ENCODE data around the gene CAMK4.
A peak's percentile ranks its signal among the peaks of the same experiment; 100 is the strongest.
"Not testable (repeated sequence)": the region's sequence is repeated elsewhere in the genome, so short reads cannot be mapped to it uniquely, and the experiment has no call there.

CAMK4 gene

DNA sequence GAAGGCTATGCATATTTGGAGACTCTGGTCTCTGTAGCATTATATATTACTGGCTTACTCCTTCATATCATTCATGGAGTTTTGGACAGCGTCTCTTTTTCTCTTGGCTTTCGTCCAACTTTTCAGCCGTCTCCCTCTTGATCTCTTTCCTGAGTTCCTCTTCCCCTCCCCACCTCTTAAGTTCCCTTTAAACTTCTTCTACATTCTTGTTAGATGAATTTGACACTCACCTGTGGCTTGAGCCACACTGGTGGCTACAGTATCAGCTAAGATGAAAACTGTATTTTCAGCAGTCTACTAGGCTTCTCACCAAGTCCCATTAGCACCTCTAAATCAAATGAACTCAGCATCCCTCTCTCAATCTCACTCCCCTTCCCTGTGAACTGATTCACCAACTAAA, 160.0 kb downstream of the CAMK4 start:
- DNase-seq (ENCODE audit: low read depth), result no peak

DNA sequence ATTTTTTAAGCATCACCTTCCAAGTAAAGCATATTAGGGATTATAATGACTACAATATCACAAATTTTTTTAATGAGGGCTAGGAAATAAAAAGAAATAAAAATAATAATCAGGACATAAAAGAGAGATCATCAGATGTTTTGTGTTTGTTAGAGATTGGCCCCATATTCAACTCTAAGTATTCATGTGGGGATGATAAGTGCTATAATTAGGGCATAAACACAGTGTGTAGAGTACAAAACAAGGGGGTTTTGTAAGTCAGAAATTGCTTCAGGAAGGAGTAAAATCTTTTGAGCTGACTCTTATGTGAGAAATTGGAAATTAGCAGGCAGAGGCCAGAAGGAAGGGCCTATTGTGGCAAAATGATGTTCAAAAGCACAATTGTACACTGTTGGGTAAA, 160.9 kb downstream of the CAMK4 start:
- DNase-seq (ENCODE audit: low read depth), result no peak

DNA sequence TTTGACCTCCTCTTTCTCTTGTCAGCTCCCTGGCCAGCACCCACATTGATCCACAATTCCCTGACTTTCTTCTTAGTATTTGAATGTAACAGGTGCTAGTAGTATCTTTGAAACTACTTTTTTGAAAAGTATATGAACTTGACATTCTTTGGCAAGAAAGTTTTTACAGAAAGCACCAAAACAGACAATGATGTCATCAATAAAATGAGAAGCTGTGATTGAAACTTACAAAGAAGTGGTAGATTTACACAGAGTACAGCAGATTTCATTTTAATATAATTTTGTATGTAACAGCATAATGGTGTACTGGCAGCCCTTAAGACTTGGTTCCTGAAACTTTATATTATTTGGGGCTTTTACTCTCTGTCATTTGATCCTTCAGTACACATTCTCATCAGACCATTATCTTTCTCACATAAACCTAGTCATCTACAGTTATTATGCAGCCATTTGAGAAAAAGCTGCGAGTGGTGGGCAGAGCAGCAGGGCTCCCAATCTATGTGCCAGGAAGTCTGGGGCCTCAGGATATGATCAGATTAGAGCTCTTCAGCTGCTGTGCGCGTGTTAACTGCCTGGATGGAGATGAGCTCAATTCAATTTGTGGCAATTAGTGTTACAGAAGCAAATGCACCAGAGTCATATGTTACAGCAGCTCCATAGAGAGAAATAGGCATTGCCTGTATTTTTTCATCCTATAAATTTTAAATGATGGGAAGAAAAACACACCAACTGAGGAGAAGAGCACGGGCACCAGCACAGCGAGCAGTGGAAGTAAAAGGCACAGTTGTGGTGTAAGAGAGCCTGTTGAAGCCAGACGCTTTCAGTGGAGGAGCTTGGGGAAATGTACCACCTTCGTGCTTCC, 162.0 kb downstream of the CAMK4 start:
- DNase-seq (ENCODE audit: low read depth), result no peak

DNA sequence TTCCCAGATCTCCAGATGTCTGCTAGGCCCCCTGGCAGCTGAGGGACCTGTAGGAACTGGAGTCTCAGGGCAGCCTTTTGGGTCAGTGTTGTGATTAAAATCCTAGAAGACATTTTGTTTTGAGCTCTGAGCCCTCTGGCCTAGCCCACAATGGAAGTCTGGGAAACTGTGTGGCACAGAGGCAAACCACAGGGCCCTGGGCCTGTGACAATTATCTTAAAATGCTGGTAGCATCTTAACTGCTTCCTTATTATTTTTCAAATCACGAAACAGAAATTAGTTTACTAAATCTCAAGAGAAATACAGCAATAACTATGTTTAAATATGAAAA, 162.6 kb downstream of the CAMK4 start:
- no peak for DNase-seq (ENCODE audit: low read depth)

DNA sequence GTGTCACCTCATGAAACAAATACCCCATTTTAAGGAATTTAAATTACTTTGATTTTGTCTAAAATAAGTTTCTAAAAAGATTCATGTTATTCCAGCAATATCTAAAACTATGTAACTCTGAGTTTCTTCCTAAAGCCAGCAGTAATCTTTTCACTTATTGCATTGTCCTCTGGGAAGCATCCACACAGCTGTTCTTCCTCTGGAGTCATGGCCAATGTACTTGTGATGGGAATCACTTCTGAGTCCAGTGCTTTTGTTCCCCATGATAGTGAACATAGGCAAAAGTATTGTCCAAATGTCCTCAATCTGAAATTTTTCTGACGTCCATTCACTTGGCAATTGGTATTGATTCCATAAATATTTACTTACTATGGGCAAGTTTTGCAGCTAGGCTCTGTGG, 163.2 kb downstream of the CAMK4 start:
- DNase-seq (ENCODE audit: low read depth), result no peak

DNA sequence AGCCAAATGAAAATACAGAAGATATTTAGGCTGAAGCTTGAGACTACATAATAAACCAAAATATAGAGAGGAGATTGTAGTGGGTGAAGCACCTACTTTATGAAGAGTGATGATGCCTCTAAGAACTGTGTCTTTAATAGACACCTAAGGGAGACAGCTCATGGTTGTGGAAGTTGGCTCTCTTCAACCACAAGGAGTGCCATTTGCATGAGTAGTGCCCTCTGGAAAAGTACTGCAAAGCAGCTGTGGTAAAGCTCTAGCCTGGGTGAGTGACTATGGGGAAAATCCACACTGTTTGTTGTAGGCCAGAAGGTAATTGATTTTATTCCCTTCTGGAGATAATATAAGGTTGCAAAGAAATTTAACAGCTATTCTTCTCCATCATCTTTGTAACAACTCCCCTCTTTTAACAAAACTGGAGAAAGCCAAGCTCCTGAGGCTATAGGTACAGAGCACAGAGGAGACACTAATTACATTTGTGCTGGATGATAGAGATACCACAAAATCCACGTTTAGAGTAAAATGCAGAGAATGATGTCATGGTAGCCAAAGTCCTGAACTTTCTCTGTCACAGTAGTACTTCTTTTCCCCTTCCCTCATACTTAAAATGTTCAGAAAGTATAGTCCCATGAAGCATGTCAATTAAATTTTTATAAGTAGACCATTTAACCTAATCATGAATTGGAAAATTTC, 165.4 kb downstream of the CAMK4 start:
- peak; percentile 93 for DNase-seq (ENCODE audit: low read depth)

DNA sequence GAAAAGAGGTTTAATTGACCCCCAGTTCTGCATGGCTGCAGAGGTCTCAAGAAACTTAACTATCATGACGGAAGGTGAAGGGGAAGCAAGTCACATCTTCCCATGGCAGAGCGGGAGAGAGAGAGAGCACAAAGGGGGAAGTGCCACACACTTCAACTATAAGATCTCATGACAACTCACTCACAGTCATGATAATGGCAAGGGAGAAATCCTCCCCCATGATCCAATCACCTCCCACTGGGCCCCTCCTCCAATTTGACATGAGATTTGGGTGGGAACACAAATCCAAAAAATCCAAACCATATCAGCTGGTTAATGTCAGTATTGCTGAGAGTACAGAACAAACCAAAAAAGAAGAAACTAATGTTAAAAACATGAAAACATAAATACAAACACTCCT, 168.0 kb downstream of the CAMK4 start:
- no peak for DNase-seq (ENCODE audit: low read depth)

DNA sequence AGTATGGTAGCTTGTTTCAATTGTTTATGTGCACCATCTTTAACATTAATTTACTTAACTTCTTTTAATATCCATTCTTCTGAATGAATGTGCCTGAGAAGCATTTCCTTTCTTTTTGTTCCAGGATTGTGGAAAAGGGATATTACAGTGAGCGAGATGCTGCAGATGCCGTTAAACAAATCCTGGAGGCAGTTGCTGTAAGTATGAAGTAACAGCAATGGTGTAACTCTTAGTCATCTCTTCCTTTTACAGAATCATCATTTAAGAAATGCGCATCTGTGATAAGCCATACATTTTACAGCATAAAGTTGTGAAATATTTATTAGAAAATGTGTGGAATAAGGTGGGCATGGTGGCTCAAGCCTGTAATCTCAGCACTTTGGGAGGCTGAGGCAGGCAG, 170.4 kb downstream of the CAMK4 start:
- DNase-seq (ENCODE audit: low read depth), result peak; percentile 79

DNA sequence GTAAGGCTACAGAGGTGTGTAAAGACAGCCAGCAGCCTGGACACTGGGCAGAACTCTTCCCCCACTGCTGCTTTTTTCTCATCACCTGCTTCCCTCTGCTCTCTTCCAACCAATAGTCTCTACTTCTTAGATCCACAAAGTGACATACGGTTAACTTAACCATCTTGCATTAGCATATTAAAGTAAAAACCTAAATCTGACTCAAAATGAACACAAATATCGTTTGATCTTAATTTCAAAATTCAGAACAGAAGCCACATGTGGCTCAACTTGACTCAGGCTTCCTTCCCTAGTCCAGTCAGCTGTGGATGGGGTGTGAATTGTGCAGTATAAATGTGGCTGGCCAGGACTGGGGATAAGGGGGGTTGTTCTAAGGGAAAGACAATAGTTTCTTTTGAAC, 173.8 kb downstream of the CAMK4 start:
- no peak for DNase-seq (ENCODE audit: low read depth)

DNA sequence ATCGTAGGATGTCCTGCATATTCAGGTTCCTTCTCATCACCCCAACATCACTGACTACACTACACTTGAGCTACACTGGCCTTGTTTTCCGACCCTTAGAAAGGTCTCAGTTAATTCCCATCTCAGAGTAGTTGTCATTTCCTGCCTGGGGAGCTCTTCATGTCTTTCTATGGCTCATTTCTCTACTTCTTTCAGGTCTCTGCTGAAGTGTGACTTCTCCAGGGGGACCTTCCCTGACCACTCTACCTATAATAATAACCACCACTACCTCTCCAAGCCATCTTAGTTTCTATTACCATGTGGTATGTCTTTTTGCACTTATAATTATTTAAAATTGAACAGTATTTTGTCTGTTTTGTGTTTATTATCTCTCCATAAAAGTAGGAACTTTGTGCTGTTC, 174.9 kb downstream of the CAMK4 start:
- DNase-seq (ENCODE audit: low read depth), result no peak

DNA sequence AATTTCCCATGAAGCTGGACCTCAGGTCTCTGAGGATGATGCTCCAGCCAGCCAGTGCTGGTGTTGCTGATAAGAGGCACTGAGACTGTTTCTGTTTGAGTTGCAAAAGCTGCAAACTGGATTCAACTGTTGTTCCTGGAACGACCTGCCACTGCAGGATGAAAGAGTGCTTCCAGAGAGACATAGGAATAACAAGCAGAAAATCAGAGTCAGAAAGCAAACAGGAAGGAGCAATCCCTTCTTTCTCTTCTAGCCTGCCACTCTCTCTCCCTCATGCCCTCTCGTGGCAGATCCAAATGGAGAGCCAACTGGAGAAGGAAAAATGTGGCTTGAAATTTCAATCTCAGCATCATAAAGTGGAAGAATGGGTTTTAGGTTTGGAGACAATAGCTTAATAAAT, 177.7 kb downstream of the CAMK4 start:
- peak; percentile 21 for DNase-seq (ENCODE audit: low read depth)

DNA sequence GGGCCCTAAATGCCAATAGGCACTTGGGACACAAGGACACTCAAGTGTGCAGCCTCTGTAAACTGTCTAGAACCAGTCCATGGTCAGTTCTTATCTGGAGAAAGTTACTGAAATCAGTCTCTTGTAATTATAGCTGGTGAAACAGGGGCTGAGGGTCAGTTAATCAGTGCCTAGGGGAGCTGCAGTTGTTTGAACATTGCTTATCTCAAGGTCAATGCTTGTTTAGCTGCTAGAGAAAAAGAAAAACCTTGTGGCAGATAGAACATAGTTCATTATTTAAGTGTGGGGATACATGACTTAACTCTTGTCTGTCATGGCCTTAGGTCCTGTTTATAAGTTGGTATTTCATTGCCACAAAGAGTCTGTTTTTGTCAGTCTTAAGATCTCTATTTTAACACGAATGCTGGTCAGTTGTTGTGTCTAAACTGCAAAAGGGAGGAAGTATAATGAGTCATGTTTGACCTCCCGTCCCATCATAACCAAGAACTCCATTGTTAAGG, 180.1 kb downstream of the CAMK4 start:
- no peak for DNase-seq (ENCODE audit: low read depth)

DNA sequence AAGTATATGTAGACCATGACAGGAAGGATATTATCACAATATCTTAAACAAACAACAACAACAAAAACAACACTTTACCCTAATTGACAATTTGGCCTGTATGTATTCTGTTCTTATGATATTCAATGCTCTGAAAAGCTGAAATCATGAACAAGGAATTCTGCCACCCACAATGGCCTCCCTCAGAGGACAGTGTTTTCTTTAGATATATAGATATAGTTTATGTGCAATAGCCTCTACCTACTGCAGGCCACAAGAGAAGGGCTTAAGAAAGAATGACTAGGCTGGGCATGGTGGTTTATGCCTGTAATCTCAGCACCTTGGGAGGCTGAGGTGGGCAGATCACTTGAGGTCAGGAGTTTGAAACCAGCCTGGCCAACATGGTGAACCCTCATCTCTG, 183.4 kb downstream of the CAMK4 start:
- no peak for DNase-seq (ENCODE audit: low read depth)

DNA sequence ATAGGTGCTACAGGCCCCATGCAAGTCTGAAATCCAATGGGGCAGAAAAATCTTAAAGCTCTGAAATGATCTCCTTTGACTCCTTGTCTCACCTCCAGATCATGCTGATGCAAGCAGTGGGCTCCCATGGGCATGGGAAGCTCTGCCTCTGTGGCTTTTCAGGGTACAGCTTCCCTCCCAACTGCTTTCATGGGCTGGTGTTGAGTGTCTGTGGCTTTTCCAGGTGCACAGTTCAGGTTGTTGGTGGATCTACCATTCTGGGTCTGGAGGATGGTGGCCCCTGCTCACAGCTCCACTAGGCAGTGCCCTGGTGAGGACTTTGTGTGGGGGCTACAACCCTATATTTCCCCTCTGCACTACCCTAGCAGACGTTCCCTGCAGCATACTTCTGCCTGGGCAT, 184.6 kb downstream of the CAMK4 start:
- no peak for DNase-seq (ENCODE audit: low read depth)

DNA sequence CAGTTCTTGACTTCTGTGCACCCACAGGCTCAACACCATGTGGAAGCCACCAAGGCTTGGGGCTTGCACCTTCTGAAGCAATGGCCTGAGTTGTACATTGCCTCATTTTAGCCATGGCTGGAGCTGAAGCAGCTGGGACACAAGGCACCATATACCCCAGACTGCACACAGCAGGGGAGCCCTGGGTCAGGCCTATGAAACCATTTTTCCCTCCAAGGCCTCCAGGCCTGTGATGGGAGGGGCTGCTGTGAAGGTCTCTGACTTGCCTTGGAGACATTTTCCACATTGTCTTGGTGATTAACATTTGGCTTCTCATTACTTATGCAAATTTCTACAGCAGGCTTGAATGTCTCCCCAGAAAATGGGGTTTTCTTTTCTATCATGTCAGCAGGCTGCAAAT, 185.1 kb downstream of the CAMK4 start:
- not testable (repeated sequence) for DNase-seq (ENCODE audit: low read depth)

DNA sequence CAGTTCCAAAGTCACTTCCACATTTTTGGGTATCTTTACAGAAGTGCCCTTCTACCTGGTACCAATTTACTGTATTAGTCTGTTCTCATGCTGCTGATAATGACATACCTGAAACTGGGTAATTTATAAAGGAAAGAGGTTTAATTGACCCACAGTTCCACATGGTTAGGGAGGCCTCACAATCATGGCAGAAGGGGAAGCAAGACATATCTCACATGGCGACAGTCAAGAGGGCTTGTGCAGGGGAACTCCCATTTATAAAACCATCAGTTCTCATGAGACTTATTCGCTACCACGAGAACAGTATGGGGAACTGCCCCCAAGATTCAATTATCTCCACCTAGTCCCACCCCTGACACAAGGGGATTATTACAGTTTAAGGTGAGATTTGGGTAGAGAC, 185.9 kb downstream of the CAMK4 start:
- not testable (repeated sequence) for DNase-seq (ENCODE audit: low read depth)

DNA sequence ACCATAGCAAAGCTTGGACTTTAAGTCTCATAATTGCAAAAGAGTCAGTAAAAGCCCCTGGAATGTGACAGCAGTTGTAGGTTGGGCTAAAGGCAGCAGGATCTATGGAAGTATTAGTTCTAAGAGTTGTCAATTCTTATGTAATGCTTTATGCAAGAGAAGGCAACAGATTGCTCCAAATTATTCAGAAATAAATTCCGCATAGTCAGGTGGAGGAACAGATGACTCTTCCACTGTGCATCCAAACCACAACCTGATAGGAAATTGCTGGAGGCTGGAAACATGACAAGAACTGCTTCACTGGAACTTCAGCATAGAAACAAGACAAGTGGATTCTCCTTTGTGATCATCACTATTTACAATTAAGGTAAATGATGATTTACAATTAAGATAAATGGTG, 187.1 kb downstream of the CAMK4 start:
- no peak for DNase-seq (ENCODE audit: low read depth)

DNA sequence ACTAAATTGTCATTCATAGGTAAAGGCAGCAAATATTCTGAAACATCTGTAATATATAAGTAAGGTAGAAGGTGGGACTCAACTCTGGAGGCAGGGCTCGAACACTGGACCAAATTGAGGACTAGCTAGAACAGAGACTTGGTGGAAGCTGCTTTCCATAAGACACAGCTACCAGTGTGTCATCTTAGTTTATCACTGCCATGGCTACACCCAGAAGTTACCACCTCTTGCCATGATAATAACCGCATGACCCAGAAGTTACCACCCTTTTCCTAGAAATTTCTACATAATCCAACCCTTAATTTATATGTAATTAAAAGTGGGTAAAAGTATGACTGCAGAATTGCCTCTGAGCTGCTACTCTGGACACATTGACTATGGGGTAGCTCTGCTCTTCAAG, 188.4 kb downstream of the CAMK4 start:
- DNase-seq (ENCODE audit: low read depth), result no peak

DNA sequence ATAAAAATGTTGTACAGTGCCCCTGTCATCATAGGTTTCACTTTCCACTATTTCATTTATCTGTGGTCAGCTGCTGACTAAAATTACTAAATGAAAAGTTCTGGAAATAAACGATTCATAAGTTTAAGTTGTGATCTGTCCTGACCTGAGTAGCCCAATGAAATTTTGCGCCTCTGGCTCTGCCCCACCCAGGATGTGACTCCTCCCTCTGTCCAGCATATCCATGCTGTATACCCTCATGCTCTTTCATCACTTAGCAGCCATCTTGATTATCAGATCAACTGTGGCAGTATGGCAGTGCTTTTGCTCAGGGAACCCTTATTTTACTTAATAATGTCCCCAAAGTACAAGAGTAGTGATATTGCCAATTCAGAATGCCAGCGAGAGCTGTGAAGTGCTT, 190.9 kb downstream of the CAMK4 start:
- no peak for DNase-seq (ENCODE audit: low read depth)

DNA sequence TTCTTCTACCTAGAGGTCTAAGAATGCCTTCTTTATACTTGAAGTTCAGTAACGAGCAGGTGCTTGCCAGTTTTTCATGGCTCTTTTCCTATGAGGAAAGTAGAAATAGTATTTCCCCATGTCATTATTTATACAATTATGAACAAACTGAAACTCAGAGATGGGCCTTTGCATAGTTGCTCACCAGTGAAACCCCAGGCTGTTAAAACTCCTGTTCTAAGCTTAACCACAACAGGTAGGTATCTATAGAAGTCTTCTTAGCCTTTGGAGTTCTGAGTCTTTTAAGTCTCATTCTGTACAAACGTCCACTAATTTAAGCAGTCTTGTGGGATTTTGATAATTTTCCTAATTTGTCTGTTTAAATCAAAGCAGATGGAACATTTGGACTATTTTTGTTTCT, 198.1 kb downstream of the CAMK4 start:
- DNase-seq (ENCODE audit: low read depth), result no peak

DNA sequence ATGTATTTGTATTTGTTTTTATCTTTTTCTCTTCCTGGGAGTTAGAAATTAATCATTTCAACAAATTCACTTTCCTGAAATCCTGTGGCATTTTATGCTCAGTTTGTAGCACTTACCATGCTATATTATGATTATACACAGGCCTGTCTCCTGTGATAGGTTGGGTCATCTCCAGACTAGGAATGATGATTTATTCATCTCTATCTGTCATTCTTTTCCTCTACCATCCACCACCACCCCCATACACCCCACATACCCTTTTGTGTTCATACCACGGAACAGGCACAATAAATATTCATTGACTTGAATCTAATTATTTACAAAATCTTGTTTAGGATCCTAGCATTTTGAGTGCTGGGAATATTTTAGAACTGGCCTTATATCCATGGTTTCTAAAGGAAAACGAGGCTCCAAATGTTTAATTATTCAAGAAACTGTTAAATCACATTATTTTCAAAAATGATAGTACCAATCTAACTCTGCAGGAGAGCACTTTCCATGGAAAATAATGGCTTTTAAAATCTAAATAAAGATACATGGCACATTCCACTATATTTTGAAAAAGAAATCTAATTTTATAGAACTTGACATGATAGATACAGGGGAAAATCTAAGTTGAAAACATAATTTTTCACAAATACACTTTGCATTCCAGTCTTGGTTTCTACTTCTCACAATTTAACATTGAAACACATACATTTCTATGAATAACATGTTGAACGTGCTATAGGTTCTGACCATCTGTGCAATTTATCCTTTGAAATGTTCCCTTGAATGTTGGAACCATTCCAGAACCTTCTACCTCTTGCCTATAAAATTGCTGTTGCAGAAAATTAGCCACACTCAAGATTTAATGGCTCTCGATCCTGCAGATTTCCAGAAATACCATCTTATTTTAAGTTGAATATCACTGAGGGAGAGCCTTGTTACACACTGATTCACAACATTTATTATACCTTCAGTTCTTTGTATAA, 198.8 kb downstream of the CAMK4 start:
- no peak for DNase-seq (ENCODE audit: low read depth)

DNA sequence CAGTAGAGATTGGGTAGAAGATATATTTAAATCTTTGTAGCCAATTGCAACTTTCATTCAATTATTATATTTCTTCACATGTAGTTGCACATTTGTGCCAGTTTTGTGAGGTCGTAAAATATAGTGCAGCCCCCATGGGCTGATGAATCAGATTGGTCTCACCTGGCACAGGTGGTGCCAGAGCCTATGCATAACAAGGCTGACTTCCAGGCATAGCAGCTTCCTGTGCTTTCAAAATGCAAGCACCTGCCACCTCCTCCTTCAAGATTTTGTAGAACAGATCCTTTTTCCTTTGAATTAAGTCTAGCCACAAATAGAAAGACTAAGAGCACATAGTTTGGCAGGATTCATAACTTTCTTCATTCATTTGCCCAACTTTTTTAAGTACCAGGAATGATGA, 201.0 kb downstream of the CAMK4 start:
- DNase-seq (ENCODE audit: low read depth), result no peak

DNA sequence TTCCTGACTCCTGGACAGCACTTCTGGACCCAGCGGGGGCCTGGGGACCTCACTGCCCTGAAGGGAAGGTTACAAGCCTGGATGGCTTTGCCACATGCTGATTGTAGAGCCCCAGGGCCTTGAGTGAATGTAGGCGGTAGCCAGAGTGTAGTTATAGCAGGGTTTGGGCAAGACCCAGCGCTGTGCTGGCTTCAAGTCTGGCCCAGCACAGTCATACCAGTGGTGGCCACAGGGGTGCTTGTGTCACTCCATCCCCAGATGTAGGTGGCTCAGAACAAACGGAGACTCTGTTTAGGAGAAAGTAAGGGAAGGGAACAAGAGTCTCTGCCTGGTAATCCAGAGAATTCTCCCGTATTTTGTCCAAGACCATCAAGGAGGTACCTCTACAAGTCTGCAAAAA, 203.6 kb downstream of the CAMK4 start:
- no peak for DNase-seq (ENCODE audit: low read depth)
